RWPE1 (cell line): ENCODE results near the gene MRPL4.

ENCODE experiments used
- CTCF ChIA-PET: fragments of 350-600 bp; sonication (Branson Sonifier 250); formaldehyde crosslinking; extraction: SDS; loops from one replicate; lab custom pipeline; 2021; lab: Yijun Ruan, JAX
- POLR2A ChIA-PET: fragments of 400-600 bp; formaldehyde crosslinking; extraction: SDS; loops from one replicate; lab custom pipeline; 2020; ENCODE audit warnings: antibody characterized with exemption; ENCODE audit not compliant: low non-redundant PET; lab: Yijun Ruan, JAX
- DNase-seq: peaks from one replicate; pipeline ENCODE4 v3.0.0; 2012; ENCODE audit warnings: low spot score
- H3K27ac ChIP-seq: fragments of 450-650 bp; 2 replicates; pipeline ENCODE4 v1.5.1; 2017
- CTCF ChIP-seq: fragments of 450-650 bp; conservative IDR thresholded peaks from 2 replicates; pipeline ENCODE4 v1.5.1; 2017; ENCODE audit warnings: low read depth, mild to moderate bottlenecking

The MRPL4 gene

GRCh38 chr19:10270616-10271394, 18.8 kb downstream of the MRPL4 start, which contains the start of gene ICAM1:
Gene ICAM1, plus strand, starts transcription at chr19:10271120. Its CDS starts 40 bp downstream, at chr19:10271160.
- peak; percentile 45 for DNase-seq
- no peak for TF ChIP-seq CTCF
- peak within 1 kb of the TSS; percentile 52 for H3K27ac ChIP-seq
- ChIA-PET CTCF (interaction anchor here (0.6 to 3.0 kb wide), 7 partner anchors 11 to 121 kb away, joined by 3 to 33 read pairs (median 5); partner anchors contain the start of gene ICAM5), POLR2A (interaction anchor here (0.6 to 1.7 kb wide), 5 partner anchors 9 to 210 kb away, joined by 5 to 15 read pairs (median 7); partner anchors contain the start of gene ICAM5)

- no peak for DNase-seq
- CTCF ChIA-PET, result interaction anchor here (0.5 to 3.0 kb wide), 6 partner anchors 12 to 437 kb away, joined by 3 to 33 read pairs (median 4); no protein-coding TSS in a partner anchor
- TF ChIP-seq CTCF, result no peak
- H3K27ac ChIP-seq, result peak overlapping the region; percentile 52
- POLR2A ChIA-PET, result interaction anchor here (1.2 to 1.7 kb wide), 2 partner anchors 14 to 18 kb away, joined by 7 to 15 read pairs; partner anchors contain the start of gene ICAM5
Observed at GRCh38 chr19:10271543-10272086, 19.6 kb downstream of the MRPL4 start.

GRCh38 chr19:10274589-10274988, 22.6 kb downstream of the MRPL4 start:
- ChIA-PET CTCF (interaction anchor here (0.5 to 1.0 kb wide), 4 partner anchors 11 to 116 kb away, joined by 3 to 5 read pairs (median 4); no protein-coding TSS in a partner anchor), POLR2A (no interaction called here)
- DNase-seq, result no peak
- peak overlapping the region; percentile 36 for H3K27ac ChIP-seq
- no peak for TF ChIP-seq CTCF

- TF ChIP-seq CTCF, result no peak
- H3K27ac ChIP-seq, result 0 out of 2 replicates have a peak overlapping the region, but pooled peaks have one; percentile 6
- CTCF ChIA-PET, result interaction anchor here (0.6 to 1.1 kb wide), 3 partner anchors 9 to 70 kb away, joined by 3 to 4 read pairs (median 3); no protein-coding TSS in a partner anchor
- no peak for DNase-seq
- POLR2A ChIA-PET, result interaction anchor here (0.6 kb wide), 1 partner anchor 105 kb away, joined by 4 read pairs; no protein-coding TSS in a partner anchor
Observed at GRCh38 chr19:10277795-10278589, 26.0 kb downstream of the MRPL4 start.

GRCh38 chr19:10278935-10279334, 26.9 kb downstream of the MRPL4 start:
- DNase-seq, result no peak
- ChIA-PET POLR2A (no interaction called here), CTCF (no interaction called here)
- no peak overlapping the region for H3K27ac ChIP-seq
- no peak for TF ChIP-seq CTCF
